GM13977 (cell line): Measurements from ENCODE around the gene KIF5A.
"Not testable (repeated sequence)": the region's sequence is repeated elsewhere in the genome, so short reads cannot be mapped to it uniquely, and the experiment has no call there.

Experiments
- DNase-seq: peaks from one replicate; pipeline ENCODE4 v3.0.0; 2012; ENCODE audit warnings: low spot score
- in situ Hi-C: fragments of 300-500 bp; cut with MboI; formaldehyde crosslinking; loops from one replicate; pipeline ENCODE4 v1.12.0; 2022; ENCODE audit warnings: low sequenced_read_pairs, low pct_unique_long_range_greater_than_20kb, mixed read lengths, inconsistent platforms; ENCODE audit not compliant: unreplicated experiment
- TF ChIP-seq, protein P1 (sequence below): IDR thresholded peaks from 2 replicates; pipeline ENCODE4 v1.5.1; 2012; ENCODE audit warnings: mild to moderate bottlenecking, control low read depth; ENCODE audit not compliant: insufficient read depth; ENCODE audit errors: extremely low read depth, missing control alignments

Gene KIF5A

DNA sequence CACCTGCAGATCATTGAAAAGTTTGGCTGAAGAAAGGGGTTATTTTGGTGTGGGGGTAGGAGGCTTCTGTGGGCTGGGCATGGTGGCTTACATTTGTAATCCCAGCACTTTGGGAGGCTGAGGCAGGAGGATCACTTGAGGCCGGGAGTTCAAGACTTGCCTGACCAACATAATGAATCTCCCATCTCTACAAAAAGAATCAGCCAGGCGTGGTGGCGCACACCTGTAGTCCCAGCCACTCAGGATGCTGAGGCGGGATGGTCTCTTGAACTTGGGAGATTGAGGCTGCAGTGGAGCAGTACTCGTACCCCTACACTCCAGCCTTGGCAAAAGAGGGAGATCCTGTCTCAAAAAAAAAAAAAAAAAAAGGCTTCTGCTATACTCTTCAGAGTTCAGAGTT, 36.6 kb upstream of the KIF5A start:
- DNase-seq, result no peak
- in situ Hi-C loops, result no loop called here
- TF ChIP-seq, protein P1, sequence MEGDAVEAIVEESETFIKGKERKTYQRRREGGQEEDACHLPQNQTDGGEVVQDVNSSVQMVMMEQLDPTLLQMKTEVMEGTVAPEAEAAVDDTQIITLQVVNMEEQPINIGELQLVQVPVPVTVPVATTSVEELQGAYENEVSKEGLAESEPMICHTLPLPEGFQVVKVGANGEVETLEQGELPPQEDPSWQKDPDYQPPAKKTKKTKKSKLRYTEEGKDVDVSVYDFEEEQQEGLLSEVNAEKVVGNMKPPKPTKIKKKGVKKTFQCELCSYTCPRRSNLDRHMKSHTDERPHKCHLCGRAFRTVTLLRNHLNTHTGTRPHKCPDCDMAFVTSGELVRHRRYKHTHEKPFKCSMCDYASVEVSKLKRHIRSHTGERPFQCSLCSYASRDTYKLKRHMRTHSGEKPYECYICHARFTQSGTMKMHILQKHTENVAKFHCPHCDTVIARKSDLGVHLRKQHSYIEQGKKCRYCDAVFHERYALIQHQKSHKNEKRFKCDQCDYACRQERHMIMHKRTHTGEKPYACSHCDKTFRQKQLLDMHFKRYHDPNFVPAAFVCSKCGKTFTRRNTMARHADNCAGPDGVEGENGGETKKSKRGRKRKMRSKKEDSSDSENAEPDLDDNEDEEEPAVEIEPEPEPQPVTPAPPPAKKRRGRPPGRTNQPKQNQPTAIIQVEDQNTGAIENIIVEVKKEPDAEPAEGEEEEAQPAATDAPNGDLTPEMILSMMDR, result no peak

DNA sequence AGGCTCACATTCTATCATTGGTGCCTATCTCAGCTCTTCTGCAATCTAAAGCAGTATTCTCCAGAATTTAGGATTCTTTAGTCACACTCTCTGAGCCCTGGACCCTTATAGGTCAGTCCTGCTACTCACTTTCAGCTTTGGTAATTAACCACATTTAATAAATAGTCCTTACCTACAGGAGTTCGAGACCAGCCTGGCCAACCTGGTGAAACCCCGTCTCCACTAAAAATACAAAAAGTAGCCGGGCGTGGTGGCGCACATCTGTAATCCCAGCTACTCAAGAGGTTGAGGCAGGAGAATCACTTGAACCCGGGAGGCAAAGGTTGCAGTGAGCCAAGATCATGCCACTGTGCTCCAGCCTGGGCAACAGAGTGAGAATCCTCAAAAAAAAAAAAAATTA, 36.2 kb upstream of the KIF5A start:
- DNase-seq, in situ Hi-C loops: not testable (repeated sequence)

DNA sequence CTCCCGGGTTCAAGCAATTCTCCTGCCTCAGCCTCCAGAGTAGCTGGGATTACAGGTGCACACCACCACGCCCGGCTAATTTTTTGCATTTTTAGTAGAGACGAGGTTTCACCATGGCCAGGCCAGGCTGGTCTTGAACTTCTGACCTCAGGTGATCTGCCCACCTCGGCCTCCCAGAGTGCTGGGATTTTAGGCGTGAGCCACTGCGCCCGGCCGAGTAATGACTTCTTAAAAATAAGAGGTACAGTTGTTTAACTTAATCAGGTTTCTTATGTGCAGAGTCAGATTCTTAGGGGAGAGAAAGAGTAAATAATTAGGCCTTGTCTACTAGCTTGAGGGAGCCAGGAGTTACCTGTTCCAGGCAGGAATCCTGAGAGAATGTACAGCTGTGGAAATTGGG, 35.6 kb upstream of the KIF5A start:
- in situ Hi-C loops, DNase-seq: not testable (repeated sequence)

DNA sequence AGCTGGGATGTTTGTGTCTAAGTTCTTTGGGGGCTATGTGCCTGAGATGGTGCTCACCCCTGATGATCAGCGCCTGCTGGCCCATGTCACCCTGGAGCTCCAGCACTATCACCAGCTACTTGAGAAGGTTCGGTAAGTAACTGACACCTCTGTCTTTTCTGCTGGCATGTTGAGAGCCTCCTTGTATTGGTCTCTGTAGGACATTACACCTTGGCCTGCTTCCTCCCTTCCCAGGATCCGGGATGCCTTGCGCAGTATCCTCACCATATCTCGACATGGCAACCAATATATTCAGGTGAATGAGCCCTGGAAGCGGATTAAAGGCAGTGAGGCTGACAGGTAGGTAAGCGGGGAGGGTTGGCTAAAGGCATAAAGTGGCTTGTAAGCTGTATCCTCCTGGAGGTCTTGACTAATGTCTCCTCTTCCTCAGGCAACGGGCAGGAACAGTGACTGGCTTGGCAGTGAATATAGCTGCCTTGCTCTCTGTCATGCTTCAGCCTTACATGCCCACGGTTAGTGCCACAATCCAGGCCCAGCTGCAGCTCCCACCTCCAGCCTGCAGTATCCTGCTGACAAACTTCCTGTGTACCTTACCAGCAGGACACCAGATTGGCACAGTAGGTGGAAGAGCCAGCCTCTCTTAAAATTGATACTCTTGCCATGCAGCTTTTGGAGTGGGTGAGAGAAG, 35.0 kb upstream of the KIF5A start:
- in situ Hi-C loops, result no loop called here
- no peak for DNase-seq
- TF ChIP-seq, protein P1, result no peak

DNA sequence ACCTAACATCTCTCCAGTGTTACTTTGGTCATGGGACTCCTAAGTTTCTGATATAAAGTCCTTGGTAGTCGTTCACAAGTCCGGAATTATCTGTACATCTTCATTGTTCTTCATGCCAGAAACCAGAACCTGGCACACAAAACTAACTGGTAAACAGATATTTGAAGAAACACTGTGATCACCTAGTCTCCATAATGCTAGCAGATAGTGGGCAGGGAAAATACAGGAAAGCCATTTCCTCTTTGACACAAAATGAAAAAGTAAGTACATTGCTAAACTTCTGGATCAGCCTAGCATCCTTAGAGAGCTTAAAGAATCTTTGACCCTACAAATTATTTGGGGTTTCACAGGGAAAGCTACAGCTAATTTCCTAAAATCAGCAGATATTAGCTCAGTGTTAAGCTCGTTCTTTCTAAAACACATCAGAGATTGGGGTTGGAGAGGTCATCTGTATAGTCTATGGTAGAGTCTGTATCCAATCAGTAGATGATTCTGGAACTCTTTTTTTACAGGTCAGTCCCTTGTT, 34.4 kb upstream of the KIF5A start:
- no peak for DNase-seq
- in situ Hi-C loops, result no loop called here
- TF ChIP-seq, protein P1, result no peak

DNA sequence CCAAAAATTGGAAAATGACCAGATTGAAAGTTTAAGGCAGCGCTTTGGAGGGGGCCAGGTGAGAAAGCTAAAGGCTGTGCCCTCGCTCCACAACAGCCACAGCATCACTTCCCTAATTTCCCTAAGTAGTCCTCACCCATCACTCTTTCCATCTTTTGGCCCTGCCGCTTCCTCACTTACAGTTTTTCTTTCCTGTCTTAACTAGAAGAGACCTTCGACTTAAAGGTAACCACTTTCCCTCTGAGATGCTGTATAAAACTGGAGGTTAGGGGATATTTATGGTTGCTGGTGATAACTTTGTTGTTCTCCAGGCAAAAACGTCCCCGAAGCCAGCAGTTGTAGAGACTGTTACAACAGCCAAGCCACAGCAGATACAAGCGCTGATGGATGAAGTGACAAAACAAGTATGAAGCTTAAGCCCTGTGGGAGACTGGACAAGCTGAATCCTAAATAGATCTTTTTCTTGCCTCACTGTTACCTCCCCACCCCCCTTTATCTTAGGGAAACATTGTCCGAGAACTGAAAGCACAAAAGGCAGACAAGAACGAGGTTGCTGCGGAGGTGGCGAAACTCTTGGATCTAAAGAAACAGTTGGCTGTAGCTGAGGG, 33.8 kb upstream of the KIF5A start:
- TF ChIP-seq, protein P1, result no peak
- in situ Hi-C loops, result no loop called here
- no peak for DNase-seq

DNA sequence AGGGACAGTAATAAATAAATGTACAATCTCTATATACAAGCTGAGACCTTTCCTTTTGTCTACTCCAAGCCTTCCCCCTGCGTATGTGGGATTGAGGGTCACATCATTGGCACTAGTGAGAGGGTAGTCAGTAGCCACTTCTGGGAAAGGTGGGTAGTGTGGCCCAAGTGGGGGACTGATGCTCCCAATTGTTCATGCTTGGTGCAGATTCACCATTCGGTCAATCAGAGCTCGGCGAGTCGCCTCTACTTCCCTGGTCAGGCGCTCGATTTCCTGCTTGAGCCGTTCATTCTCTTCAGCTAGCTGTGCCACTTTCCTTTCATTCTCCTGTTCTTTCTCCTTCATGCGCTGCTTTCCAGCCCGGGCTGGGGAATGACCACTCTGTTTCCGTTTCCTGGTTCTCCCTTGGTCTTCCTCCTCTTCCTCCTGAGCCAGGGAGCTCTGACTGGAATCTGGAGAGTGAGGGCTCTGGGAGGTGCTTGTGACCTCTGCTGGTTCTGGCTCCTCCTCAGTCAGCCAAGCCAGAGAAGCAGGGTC, 33.2 kb upstream of the KIF5A start:
- in situ Hi-C loops, result no loop called here
- DNase-seq, result no peak
- TF ChIP-seq, protein P1, result no peak
